WTC11 (cell line): ENCODE data around the gene PET100. TPM values are rescaled to one million over a fixed set of nuclear protein-coding genes. Genes with fewer than 3 reads are reported as not detected.
A peak's percentile ranks its signal among the peaks of the same experiment; 100 is the strongest.

Experiments used
- ATAC-seq: fragments of 200-7000 bp; cut with Tn5 transposase; 2 replicates; pipeline ENCODE4 v1.10.0; 2021; ENCODE audit warnings: mild to moderate bottlenecking, moderate library complexity
- CTCF ChIA-PET: fragments of 300-600 bp; sonication (Branson Sonifier 250); formaldehyde crosslinking; loops from one replicate; lab custom pipeline; 2021; ENCODE audit warnings: antibody characterized with exemption; lab: Charles Lee
- POLR2A ChIA-PET: fragments of 350-600 bp; sonication (Branson Sonifier 250); formaldehyde crosslinking; loops from one replicate; lab custom pipeline; 2021; ENCODE audit warnings: antibody characterized with exemption; lab: Charles Lee
- DNase-seq: peaks from one replicate; pipeline ENCODE4 v3.0.0; 2021; ENCODE audit warnings: low spot score
- H3K27ac Mint-ChIP-seq: 2 replicates; pipeline ENCODE4 v1.8.0; 2021; ENCODE audit warnings: mixed read lengths
- H3K27me3 Mint-ChIP-seq: 2 replicates; pipeline ENCODE4 v1.8.0; 2021; ENCODE audit warnings: low read depth, mild to moderate bottlenecking, moderate library complexity, mixed read lengths
- H3K36me3 Mint-ChIP-seq: 2 replicates; pipeline ENCODE4 v1.8.0; 2021; ENCODE audit warnings: mixed read lengths
- H3K4me1 Mint-ChIP-seq: 2 replicates; pipeline ENCODE4 v1.8.0; 2022; ENCODE audit warnings: mixed read lengths
- H3K4me3 Mint-ChIP-seq: 2 replicates; pipeline ENCODE4 v1.8.0; 2021; ENCODE audit warnings: mild to moderate bottlenecking, moderate library complexity, mixed read lengths
- H3K9me3 Mint-ChIP-seq: 2 replicates; pipeline ENCODE4 v1.8.0; 2021; ENCODE audit warnings: mixed read lengths
- AFF4 ChIP-seq: sonication (generic); formaldehyde crosslinking; IDR thresholded peaks from 2 replicates; pipeline ENCODE4 v1.8.1; 2023; ENCODE audit warnings: mild to moderate bottlenecking, missing genetic modification reagents, borderline replicate concordance
- ATF1 ChIP-seq: sonication (generic); formaldehyde crosslinking; IDR thresholded peaks from 2 replicates; pipeline ENCODE4 v1.8.1; 2023; ENCODE audit warnings: mild to moderate bottlenecking, moderate library complexity, missing genetic modification reagents
- E2F4 ChIP-seq: sonication (generic); formaldehyde crosslinking; IDR thresholded peaks from 2 replicates; pipeline ENCODE4 v1.8.1; 2022; ENCODE audit warnings: low read depth, mild to moderate bottlenecking, moderate library complexity, missing genetic modification reagents, borderline replicate concordance
- ELF4 ChIP-seq: sonication (generic); formaldehyde crosslinking; IDR thresholded peaks from 2 replicates; pipeline ENCODE4 v1.8.1; 2022; ENCODE audit warnings: low read depth, mild to moderate bottlenecking, moderate library complexity, missing genetic modification reagents
- ERG ChIP-seq: fragments of 250-450 bp; sonication (Bioruptor Pico); IDR thresholded peaks from 2 replicates; pipeline ENCODE4 v1.8.0; 2021; ENCODE audit warnings: mild to moderate bottlenecking
- NFE2L1 ChIP-seq: sonication (generic); formaldehyde crosslinking; IDR thresholded peaks from 2 replicates; pipeline ENCODE4 v1.8.1; 2023; ENCODE audit warnings: missing genetic modification reagents
- NR1H2 ChIP-seq: sonication (generic); formaldehyde crosslinking; IDR thresholded peaks from 2 replicates; pipeline ENCODE4 v1.9.0; 2021; ENCODE audit warnings: mild to moderate bottlenecking, moderate library complexity, missing genetic modification reagents
- NR3C1 ChIP-seq: sonication (generic); formaldehyde crosslinking; conservative IDR thresholded peaks from 2 replicates; pipeline ENCODE4 v1.8.1; 2023; ENCODE audit warnings: low read depth, mild to moderate bottlenecking, missing genetic modification reagents
- OVOL2 ChIP-seq: fragments of 250-450 bp; sonication (Bioruptor Pico); IDR thresholded peaks from 2 replicates; pipeline ENCODE4 v1.9.0; 2021; ENCODE audit warnings: mild to moderate bottlenecking, borderline replicate concordance
- PRDM15 ChIP-seq: sonication (generic); formaldehyde crosslinking; IDR thresholded peaks from 2 replicates; pipeline ENCODE4 v1.8.0; 2022; ENCODE audit warnings: missing genetic modification reagents
- RELA ChIP-seq: sonication (generic); formaldehyde crosslinking; IDR thresholded peaks from 2 replicates; pipeline ENCODE4 v1.8.1; 2022; ENCODE audit warnings: missing genetic modification reagents, mild to moderate bottlenecking, borderline replicate concordance
- TEAD1 ChIP-seq: sonication (generic); formaldehyde crosslinking; IDR thresholded peaks from 2 replicates; pipeline ENCODE4 v1.8.0; 2022; ENCODE audit warnings: mild to moderate bottlenecking, missing genetic modification reagents
- ZBTB21 ChIP-seq: sonication (generic); formaldehyde crosslinking; IDR thresholded peaks from 2 replicates; pipeline ENCODE4 v1.8.1; 2023; ENCODE audit warnings: mild to moderate bottlenecking, missing genetic modification reagents, borderline replicate concordance
- ZNF317 ChIP-seq: sonication (generic); formaldehyde crosslinking; IDR thresholded peaks from 2 replicates; pipeline ENCODE4 v1.8.1; 2023; ENCODE audit warnings: low read depth, mild to moderate bottlenecking, moderate library complexity, missing genetic modification reagents, borderline replicate concordance
- total RNA-seq: library from RNA; stranded (reverse); gene quantifications from 3 replicates; pipeline ENCODE4 v1.2.3, GENCODE V29; 2021
- TF ChIP-seq, protein P1 (sequence below): sonication (generic); formaldehyde crosslinking; IDR thresholded peaks from 2 replicates; pipeline ENCODE4 v1.8.1; 2023; ENCODE audit warnings: mild to moderate bottlenecking, missing genetic modification reagents, moderate library complexity
- TF ChIP-seq, protein P2 (sequence below): sonication (generic); formaldehyde crosslinking; IDR thresholded peaks from 2 replicates; pipeline ENCODE4 v1.8.0; 2023; ENCODE audit warnings: missing genetic modification reagents, mild to moderate bottlenecking, borderline replicate concordance

Gene PET100
- total RNA-seq, 1 experiment from 2014 or later = 111 TPM

DNA sequence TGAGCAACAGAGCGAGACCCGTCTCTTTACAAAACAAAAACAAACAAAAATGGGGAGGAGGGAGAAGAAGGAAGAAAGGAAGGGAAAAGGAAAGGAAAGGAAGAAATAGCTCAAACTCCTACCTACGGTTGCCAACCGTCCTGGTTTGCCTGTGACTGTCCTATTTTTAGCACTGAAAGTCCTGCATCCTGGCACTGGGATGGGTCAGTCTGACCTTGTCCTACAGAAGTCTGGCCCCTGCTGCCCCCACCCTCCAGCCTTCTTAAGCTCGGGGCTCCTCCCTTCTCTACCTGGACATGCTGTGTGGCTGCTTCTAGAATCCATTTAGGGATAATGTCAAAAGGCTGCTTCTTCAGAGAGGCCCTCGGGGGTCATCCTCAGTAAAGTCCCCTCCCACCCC is 6.1 kb downstream of the PET100 start:
- ATAC-seq = no peak
- ChIA-PET POLR2A (no interaction called here), CTCF (interaction anchor here (1.0 to 1.2 kb wide), 2 partner anchors 45 to 67 kb away, joined by 3 to 9 read pairs; partner anchors contain the start of gene TRAPPC5)
- no peak for TF ChIP-seq ZNF317 (CRISPR knock-in tag)
- TF ChIP-seq NR3C1 (CRISPR knock-in tag) = no peak
- TF ChIP-seq TEAD1 (CRISPR knock-in tag) = no peak
- TF ChIP-seq ELF4 = no peak
- TF ChIP-seq OVOL2 = no peak
- TF ChIP-seq RELA (CRISPR knock-in tag) = no peak
- TF ChIP-seq ZBTB21 (CRISPR knock-in tag) = no peak
- TF ChIP-seq, protein P1, sequence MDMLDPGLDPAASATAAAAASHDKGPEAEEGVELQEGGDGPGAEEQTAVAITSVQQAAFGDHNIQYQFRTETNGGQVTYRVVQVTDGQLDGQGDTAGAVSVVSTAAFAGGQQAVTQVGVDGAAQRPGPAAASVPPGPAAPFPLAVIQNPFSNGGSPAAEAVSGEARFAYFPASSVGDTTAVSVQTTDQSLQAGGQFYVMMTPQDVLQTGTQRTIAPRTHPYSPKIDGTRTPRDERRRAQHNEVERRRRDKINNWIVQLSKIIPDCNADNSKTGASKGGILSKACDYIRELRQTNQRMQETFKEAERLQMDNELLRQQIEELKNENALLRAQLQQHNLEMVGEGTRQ (CRISPR knock-in tag) = no peak
- TF ChIP-seq AFF4 (CRISPR knock-in tag) = no peak
- no peak for TF ChIP-seq PRDM15
- TF ChIP-seq, protein P2, sequence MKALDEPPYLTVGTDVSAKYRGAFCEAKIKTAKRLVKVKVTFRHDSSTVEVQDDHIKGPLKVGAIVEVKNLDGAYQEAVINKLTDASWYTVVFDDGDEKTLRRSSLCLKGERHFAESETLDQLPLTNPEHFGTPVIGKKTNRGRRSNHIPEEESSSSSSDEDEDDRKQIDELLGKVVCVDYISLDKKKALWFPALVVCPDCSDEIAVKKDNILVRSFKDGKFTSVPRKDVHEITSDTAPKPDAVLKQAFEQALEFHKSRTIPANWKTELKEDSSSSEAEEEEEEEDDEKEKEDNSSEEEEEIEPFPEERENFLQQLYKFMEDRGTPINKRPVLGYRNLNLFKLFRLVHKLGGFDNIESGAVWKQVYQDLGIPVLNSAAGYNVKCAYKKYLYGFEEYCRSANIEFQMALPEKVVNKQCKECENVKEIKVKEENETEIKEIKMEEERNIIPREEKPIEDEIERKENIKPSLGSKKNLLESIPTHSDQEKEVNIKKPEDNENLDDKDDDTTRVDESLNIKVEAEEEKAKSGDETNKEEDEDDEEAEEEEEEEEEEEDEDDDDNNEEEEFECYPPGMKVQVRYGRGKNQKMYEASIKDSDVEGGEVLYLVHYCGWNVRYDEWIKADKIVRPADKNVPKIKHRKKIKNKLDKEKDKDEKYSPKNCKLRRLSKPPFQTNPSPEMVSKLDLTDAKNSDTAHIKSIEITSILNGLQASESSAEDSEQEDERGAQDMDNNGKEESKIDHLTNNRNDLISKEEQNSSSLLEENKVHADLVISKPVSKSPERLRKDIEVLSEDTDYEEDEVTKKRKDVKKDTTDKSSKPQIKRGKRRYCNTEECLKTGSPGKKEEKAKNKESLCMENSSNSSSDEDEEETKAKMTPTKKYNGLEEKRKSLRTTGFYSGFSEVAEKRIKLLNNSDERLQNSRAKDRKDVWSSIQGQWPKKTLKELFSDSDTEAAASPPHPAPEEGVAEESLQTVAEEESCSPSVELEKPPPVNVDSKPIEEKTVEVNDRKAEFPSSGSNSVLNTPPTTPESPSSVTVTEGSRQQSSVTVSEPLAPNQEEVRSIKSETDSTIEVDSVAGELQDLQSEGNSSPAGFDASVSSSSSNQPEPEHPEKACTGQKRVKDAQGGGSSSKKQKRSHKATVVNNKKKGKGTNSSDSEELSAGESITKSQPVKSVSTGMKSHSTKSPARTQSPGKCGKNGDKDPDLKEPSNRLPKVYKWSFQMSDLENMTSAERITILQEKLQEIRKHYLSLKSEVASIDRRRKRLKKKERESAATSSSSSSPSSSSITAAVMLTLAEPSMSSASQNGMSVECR (CRISPR knock-in tag) = no peak
- TF ChIP-seq ATF1 = no peak
- TF ChIP-seq ERG (CRISPR knock-in tag) = no peak
- TF ChIP-seq NR1H2 (CRISPR knock-in tag) = no peak
- TF ChIP-seq E2F4 = no peak
- no peak for TF ChIP-seq NFE2L1
- no peak for DNase-seq
- Mint-ChIP-seq H3K4me1 (peaks cover 2% of the 10 kb centered on the region), H3K36me3 (peaks cover 7% of the 10 kb centered on the region; the same call in 1 of the 2 replicates), H3K27me3 (peaks cover 30% of the 10 kb centered on the region), H3K27ac (no peak overlapping the region), H3K4me3 (peak overlapping the region; percentile 71), H3K9me3 (peaks cover 8% of the 10 kb centered on the region)
